M059J (cell line): ENCODE measurements around the gene XRCC5. TPM values are rescaled to one million over a fixed set of nuclear protein-coding genes. Genes with fewer than 3 reads are reported as not detected.
"Not testable (repeated sequence)": the region's sequence is repeated elsewhere in the genome, so short reads cannot be mapped to it uniquely, and the experiment has no call there.

ENCODE experiments used
- DNase-seq: peaks from one replicate; pipeline ENCODE4 v3.0.0-alpha.2; 2012; ENCODE audit warnings: low read depth
- total RNA-seq: library from RNA; depleted of rRNA; stranded (reverse); fragments of >200 nt; shearing (Covaris generic); gene quantifications from 2 replicates; pipeline ENCODE4 v1.2.3, GENCODE V29; 2014

The XRCC5 gene
- total RNA-seq, 1 experiment from 2014 or later = 335 TPM

DNA sequence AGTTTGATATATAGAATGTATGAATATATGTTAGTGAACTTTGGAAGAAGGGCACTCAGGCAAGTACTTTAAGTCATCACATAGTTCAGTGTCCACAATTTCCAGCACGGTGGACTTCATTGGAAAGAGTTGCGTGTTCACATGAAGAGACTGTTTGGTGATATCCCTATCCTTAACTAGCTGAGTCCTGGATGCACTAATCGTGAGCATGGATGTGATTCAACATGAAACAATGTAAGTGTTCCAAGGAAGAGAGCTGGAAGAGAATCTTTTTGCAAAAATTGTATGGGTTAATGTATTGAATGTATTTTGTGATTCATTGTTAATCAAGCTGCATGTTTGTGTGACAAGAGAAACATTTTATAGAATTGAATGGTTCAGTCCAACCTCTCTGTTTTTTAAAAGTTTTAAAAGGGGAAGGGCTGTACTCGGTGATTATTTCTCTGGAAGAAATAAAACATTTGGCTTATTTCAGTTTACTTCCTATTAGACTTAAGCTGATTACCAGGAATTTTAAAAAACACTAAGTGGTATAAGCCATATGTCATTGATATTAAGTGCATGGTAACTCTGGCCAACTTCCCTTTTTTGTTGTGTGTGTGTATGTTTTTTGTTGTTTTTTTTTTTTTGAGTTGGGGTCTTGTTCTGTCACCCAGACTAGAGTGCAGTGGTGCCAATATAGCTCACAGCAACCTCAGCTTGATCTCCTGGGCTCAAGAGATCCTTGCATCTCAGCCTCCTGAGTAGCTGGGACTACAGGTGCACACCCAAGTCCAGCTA lies 8.6 kb downstream of the XRCC5 start:
- DNase-seq = no peak

DNA sequence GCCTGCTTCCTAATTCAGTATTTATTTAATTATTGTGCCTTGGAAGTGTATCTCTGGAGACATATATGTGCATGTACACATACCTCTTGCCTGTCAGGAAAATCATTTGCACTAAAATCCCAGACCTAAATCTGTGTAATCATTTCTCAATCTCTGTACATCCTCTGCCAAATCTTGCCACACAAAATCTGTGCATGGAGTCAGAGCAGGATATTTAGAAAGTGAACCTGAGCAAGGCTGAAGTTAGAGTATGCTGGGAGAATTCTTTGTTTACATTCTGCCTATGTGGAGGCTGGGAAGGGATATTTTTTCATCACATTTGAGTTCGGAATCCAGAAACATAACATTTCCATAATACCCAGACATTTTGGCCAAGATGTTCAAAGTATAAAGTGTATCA lies 9.3 kb downstream of the XRCC5 start:
- no peak for DNase-seq

DNA sequence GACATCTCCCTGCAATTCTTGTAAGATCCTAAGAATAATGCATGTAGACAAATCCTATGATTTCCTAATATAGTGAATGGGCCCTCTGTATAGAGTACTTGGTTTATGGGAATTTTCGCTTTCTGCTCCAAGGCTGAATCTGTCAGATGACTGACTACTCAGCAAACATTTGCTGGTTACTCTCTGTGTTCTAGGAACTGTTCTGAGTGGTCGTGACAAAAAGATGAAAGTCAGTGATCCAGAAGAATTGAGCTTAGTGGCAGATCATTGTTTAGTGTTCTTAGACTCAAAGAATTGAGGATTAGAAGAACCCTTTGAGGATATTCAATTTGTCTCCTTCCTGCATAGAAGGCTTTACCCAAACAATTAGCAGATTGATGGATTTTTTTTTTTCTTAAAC lies 10.0 kb downstream of the XRCC5 start:
- DNase-seq = no peak

DNA sequence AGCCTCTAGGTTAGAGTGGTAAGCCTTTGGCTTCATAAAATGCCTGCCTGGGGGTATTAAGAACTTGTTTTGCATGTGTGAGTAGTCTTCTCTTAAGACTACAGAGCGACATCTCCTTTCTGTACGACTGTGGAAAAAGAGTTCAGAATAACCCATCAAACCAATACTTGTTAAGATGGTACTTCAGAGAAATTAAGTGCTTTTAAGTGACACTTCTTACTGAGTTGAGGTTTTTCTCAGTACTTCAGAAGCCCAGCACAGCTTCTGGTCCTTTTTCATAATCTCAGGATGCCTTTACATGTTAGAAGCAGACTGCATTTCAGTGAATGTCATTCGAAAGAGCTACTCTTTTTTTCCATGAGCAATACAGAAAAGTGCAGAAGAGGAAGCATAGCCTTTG lies 10.8 kb downstream of the XRCC5 start:
- DNase-seq = no peak

DNA sequence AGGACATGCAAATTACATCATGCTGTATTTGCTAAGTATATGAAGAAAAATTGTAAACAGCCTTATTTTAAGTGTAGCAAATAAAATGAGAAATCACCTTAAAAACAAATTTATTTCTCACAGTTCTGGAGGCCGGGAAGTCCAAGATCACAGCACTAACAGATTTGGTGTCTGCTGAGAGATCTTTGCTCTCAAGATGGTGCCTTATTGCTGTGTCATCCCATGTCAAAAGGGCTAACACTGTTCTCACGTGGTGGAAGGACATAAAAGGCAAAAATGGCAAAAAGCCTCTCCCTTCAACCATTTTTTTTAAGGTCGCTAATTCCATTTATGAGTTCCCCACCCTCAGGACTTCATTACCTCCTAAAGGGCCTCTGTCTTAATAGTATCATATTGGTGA lies 12.1 kb downstream of the XRCC5 start:
- DNase-seq = no peak

DNA sequence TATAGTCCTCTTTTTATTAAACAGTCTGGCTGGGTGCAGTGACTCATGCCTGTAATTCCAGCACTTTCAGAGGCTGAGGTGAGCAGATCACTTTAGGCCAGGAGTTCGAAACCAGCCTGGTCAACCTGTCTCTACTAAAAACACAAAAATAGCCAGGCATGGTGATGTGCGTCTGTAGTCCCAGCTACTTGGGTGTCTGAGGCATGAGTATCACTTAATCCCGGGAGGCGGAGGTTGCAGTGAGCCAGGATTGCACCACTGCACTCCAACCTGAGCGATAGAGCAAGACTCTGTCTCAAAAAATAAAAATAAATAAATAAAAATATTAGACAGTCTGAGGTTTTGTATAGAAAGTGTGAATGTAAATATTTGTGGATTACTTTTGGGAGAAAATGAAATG lies 17.8 kb downstream of the XRCC5 start:
- no peak for DNase-seq

DNA sequence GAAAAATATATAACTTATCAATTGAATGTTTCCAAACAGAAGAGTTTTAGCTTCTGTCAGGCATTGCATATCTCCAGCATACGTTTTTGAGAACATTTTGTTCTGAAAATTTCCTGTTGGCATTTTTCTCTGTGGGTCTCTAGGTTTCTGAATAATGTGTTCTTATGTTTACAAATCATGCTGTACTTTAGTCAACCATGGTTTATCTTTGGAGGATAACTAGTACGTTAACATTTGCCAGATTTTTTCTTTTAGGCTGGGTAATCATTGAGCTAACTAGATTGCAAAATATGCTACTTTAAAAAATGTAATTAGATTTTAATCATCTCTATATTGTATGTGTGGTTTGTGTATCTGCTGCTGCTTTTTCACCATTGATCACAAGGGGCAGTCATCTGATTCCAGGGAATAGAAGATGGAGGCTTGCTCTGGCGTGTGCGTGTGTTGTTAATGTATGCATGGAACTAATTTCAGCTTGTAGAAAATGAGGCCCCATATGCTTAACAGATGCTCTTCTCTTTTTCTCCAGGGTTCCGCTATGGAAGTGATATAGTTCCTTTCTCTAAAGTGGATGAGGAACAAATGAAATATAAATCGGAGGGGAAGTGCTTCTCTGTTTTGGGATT lies 21.3 kb downstream of the XRCC5 start:
- no peak for DNase-seq

DNA sequence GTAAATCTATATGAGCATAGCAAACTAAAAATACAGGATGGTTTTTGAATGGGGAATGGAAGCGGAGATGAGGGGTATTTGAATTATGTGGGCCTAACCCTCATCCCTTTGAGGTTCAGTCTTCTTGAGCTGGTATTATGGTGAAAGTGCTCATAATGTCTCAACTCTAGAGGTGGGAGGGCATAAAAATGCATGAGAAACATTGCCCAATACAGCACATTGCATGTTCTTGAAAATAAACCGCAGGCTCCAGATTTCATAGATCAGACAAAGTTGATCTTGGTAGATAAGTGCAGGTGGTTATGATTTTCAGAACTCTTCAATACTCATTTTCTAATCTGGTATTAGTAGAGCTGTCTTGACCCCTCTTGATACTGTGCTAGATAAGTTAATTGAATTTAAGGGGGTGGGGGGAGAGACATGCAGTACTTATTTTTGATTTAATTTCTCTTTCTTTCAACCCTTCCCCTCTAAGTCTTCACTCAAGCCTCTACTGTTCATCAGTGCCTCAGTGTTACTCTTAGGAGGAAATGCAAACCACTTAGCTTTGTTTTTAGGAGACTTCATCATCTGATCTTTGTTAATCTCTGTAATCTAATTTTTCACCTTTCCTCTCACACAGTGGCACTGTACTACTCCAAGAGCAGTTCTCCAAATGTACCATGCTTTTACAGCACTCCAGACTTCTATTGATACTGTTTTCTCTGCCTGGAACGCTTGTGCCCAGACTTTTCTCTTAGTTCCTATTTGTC lies 22.2 kb downstream of the XRCC5 start:
- no peak for DNase-seq

DNA sequence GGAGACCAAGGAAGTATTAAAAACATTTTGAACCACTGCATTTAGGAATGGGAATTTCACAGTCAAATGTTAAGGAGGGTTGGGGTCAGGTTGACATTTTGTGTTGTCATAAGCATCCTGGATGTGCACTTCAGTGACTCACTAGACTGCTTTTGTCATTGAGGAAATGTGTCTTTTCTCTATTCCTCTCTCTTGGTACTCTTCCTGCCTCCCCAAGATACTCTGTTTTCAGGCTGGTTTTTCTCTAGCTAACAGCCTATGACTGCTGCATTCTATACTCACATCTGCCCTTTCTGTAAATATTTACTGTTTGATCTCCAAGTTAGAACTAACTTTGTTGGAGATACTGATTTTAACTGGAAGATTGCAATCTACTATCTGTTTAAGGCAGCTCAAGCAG lies 23.4 kb downstream of the XRCC5 start:
- DNase-seq = no peak

DNA sequence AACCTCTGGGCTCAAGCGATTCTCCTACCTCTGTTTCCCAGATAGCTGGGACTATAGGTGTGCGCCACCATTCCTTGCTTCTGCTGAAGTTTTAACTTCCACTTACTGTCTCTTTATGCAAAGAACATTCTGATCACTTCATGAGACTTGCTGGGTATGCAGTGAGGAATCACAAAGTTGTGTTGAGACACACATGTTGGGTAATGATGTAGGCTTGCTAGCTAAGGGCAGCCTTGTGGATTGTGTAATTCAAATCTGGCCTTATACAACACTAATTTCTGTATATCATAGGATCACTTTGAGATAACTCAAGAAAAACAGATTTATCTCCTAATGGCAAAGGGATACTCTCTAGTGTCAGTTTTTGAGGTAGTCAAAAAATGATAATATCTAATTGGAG lies 24.2 kb downstream of the XRCC5 start:
- DNase-seq = no peak

DNA sequence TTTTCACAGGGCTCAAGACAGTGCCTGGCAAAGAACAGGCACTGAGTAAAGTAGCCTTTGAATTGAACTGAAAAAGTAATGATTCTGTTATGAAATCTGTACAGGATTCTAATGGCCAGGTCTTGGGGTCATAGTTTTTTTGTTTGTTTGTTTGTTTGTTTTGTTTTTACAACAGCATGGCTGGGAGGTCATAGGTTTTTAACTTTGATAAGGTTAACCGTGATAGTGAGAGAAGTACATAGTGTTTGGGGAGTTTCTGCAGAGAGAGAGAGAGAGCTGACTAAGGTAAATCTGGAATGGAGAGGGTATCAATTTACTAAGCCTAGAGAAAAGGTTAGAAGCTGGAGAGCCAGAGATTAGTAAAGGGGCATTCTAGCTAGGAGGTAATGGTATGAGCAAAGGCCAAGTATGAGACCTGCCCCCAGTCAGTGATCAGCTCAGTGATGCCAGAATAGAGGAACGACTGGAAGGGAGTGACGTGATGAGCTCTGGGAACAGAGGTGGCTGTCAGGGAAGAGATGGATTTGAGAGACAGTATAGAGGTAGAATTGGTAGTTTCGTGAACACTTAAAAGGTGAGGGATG lies 25.9 kb downstream of the XRCC5 start:
- no peak for DNase-seq

DNA sequence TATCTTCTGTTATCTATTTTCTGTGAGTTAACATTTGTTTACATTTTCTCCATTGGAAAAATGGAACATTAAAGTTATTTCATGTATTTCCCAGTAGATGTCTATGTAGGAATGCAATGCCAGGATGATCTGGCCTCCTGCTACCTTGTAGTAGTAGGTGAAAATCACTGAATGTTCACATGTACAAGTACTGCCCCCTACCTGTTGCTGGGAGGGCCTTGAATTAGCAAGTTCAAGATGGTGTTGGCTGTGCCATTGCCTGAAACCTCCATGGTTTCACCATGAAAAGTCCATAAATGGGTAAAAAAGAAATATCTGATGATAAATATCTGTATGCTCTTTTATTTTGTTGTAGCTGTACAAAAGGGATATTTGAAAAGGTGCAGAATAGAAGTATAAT lies 30.7 kb downstream of the XRCC5 start:
- DNase-seq = peak; percentile 16

DNA sequence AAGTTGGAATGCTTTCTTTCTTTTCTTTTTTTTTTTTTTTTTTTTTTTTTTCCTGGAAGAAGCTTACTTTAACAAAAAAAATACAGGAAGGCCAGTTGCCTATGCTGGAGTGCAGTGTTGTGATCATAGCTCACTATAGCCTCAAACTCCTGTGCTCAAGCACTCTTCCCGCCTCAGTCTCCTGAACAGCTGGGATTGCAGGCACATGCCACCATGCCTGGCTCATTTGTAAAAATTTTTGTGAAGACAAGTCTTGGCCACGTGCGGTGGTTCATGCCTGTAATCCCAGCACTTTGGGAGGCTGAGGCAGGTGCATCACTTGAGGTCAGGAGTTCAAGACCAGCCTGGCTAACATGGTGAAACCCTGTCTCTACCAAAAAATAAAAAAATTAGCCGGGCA lies 32.4 kb downstream of the XRCC5 start:
- DNase-seq = not testable (repeated sequence)

DNA sequence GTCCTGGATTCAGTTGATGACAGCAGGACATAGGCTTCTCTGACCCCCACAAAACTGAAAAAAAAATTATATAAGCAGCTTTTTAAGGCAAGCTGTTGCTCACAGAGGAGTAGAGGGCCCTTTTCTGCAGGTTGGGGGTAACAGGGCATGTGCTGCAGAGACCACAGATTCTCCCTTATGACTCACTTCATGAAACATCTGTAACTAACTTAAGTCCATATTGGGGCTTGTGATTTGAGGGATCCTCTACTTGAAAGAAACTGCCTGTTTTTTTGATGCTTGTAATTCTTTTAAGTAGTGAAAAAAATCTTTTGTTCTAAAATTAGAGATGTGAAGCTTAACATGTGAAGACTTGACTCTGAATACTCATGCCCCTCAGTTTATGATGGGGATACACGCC lies 33.4 kb downstream of the XRCC5 start:
- peak; percentile 18 for DNase-seq

DNA sequence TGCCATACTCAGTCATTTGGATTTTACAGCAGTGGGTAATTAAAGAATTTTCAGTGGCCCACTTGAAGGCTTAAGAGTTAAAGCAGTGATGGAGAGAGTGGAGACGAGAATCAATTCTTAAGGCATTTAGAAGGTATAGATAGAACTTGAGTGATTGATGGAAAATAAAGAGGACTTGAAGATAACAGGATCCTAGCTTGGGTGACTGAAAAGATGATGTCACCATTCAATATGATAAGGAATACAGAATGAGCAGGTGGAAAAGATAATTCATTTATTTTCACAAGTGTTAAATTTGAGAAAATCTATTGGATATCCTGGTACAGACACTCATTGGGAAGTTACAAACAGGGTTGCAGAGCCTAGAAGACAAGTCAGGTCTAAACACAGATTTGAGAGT lies 35.2 kb downstream of the XRCC5 start:
- DNase-seq = no peak

DNA sequence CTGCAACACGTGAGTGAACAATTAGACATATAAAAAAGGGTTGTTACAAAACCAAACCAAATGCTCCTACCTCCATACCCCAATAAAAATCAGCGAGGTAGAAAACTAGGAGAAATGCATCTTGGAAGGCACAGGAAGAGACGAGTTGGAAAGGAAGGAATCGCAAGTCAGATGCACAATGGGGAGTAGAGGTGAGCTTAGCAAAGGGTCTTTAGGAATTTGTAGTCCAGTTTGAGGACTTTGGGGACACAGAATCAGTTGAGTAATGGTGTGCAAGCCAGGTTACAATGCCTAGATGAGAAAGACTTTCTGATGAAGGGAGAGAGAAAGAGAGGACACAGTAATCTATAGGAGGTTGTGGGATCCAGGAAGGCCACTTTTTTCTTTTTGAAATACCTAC lies 35.7 kb downstream of the XRCC5 start:
- no peak for DNase-seq

DNA sequence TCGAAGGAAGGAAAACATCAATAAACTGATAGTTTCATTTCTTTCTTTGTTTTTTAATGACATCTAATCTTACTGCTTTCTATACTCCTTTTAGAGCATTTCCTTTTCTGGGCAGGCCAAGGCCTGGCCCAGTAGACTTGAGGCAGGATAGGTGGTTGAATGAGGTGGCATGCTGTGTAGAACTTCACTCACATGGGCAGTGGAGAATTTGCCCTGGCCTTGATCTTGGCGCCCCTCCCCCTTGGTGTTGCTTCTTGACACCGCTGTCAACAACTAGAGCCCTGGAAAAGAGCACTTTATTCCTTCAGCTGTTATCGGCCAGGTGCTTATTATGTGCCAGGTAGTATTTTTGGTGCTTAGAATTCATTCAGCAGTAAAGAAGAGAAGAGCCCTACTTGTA lies 37.4 kb downstream of the XRCC5 start:
- no peak for DNase-seq

DNA sequence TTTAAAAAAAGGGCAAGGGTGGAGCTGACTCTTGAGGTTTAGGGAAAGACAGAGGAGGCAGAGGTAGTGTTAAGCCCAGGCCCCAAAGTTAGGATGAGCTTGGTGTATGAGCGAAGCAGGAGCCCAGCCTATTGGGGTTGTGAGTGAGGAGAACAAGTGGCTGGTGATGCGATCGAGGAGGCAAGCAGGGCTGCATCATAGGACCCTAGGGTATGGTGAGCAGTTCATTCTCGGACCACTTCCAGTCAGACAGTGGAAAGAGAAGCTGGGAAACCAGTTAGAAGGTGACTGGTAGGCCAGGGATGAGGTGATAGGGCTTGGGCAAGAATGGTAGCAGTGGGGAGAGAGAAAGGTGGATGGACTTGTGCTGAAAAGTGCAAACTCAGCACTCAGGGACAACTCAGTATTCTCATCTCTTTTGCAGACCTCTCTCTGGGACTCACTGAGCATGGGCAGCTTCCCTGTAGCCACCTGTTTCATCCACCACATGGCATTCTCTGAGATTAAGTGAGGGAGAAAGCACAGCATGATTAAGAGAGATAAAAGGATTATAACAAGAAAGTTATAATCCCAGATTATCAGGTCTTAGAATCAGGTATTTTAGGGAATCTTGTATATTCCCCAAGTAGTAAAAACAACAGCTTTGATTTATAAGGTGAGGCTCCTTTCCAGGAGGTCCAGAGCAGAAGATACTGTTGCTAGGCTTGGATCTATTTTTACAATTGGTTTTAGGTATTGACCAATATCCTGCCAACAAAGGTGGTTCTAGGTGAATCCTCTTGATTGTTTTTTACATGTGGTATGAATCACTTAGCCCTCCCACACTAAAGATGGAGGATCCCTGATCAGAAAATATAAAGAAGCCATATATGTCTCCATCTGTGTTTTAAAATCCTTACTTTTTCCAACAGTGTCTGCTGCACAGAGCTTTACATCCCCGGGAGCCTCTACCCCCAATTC lies 38.3 kb downstream of the XRCC5 start:
- no peak for DNase-seq

DNA sequence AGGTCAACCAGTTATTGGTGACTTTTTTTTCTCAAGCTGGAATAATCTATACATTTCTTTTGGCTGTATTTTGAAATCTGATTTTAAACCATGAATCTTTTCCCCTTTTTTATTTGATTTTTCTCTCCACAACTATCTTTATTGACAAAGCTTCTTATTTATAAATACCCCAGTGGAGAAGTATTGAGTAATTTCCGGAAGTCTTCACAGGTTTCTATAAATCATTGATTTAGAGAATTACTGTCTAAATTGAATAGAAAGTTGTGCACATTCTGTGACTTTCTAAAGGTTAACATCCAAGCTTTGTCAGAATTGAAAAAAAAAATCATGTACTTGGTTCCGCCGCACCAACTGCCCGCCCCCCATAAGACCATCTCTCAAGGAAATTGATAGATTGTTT lies 39.8 kb downstream of the XRCC5 start:
- DNase-seq = no peak

DNA sequence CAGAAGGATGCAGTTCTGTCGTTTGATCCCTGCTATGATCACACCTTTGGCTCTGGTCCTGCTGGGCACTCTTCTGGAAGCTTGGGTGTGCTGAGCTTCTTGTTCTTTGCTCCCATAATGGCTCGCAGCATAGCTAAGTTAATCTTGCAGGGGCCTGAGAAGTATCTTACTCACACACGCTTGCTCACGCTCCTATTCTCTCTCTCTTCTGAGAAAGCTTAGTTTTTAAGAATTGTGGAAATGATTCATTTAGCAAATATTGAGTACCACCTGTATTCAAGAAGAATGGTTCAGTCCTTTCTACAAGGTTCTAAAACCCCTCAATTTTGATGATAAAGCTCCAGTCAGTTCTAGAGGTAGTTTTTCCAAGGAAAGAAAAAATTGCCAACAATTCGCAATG lies 40.6 kb downstream of the XRCC5 start:
- peak; percentile 14 for DNase-seq

DNA sequence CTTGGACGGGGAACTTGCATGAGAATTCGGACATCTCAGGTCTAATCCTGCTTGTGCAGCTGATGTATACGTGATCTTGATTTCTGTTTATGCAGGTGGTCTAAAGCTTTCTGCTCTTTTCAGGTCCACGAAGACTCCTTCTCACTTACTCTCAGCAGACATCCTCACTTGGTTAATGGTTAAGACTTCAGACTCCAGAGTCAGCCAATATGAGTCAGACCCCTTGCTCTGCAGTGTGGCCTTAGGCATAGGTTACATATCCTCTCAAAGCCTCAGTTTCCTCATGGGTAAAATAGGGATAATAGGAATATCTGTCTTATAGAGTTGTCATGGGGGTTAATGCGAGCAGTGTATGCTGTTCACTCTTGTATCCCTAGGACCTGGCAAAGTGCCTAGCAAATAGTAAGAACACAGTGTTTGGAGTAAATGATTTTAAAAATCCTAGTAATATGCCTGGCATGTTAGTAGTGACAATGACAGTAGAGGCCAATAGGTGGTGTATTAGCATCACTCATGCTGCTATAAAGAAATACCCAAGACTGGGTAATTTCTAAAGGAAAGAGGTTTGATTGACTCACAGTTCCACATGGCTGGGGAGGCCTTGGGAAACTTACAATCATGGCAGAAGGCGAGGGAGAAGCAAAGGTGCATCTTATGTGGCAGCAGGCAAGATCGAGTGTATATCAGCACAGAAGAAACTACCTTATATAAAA lies 42.3 kb downstream of the XRCC5 start:
- DNase-seq = peak; percentile 14
